HG03060 (cell line): ENCODE data around the gene KIAA0930.

ENCODE experiments used
- ATAC-seq: cut with Tn5 transposase; IDR thresholded peaks from one replicate; pipeline ENCODE4 v1.9.1; 2021; ENCODE audit warnings: low read depth, moderate number of reproducible peaks; ENCODE audit not compliant: unreplicated experiment

Gene KIAA0930

GRCh38 chr22:45223304-45224117 lies 17.2 kb downstream of the KIAA0930 start:
- no peak for ATAC-seq

GRCh38 chr22:45221201-45221600 lies 19.5 kb downstream of the KIAA0930 start:
- no peak for ATAC-seq

GRCh38 chr22:45218976-45219375 lies 21.7 kb downstream of the KIAA0930 start:
- ATAC-seq = no peak

GRCh38 chr22:45217806-45218205 lies 22.9 kb downstream of the KIAA0930 start:
- ATAC-seq = no peak

GRCh38 chr22:45217345-45217744 lies 23.3 kb downstream of the KIAA0930 start:
- ATAC-seq = no peak

- no peak for ATAC-seq
These were observed 24.3 kb downstream of the KIAA0930 start for GRCh38 chr22:45216133-45217003.

- ATAC-seq = no peak
These were observed 27.5 kb downstream of the KIAA0930 start for GRCh38 chr22:45212992-45213751.

GRCh38 chr22:45212306-45212709 lies 28.4 kb downstream of the KIAA0930 start:
- ATAC-seq = no peak

- ATAC-seq = no peak
These were observed 28.8 kb downstream of the KIAA0930 start for GRCh38 chr22:45211848-45212247.

GRCh38 chr22:45211435-45211834 lies 29.3 kb downstream of the KIAA0930 start:
- no peak for ATAC-seq

- ATAC-seq = no peak
These were observed 29.7 kb downstream of the KIAA0930 start for GRCh38 chr22:45210991-45211390.

- no peak for ATAC-seq
These were observed 30.1 kb downstream of the KIAA0930 start for GRCh38 chr22:45210577-45210976.

- ATAC-seq = no peak
These were observed 30.5 kb downstream of the KIAA0930 start for GRCh38 chr22:45210174-45210573.

- ATAC-seq = no peak
These were observed 31.5 kb downstream of the KIAA0930 start for GRCh38 chr22:45208993-45209838.

- ATAC-seq = no peak
These were observed 32.0 kb downstream of the KIAA0930 start for GRCh38 chr22:45208696-45208992.

- no peak for ATAC-seq
These were observed 32.6 kb downstream of the KIAA0930 start for GRCh38 chr22:45207981-45208664.

- no peak for ATAC-seq
These were observed 33.2 kb downstream of the KIAA0930 start for GRCh38 chr22:45207533-45207932.

GRCh38 chr22:45206233-45206632 lies 34.5 kb downstream of the KIAA0930 start:
- no peak for ATAC-seq

GRCh38 chr22:45205276-45205925 lies 35.3 kb downstream of the KIAA0930 start:
- no peak for ATAC-seq
